HG02588 (cell line): Measurements from ENCODE around the gene SV2C.
"Not testable (repeated sequence)": the region's sequence is repeated elsewhere in the genome, so short reads cannot be mapped to it uniquely, and the experiment has no call there.

Experiments used
- ATAC-seq: cut with Tn5 transposase; IDR thresholded peaks from one replicate; pipeline ENCODE4 v1.9.1; 2021; ENCODE audit warnings: mild to moderate bottlenecking, moderate library complexity; ENCODE audit not compliant: unreplicated experiment

Gene SV2C

DNA sequence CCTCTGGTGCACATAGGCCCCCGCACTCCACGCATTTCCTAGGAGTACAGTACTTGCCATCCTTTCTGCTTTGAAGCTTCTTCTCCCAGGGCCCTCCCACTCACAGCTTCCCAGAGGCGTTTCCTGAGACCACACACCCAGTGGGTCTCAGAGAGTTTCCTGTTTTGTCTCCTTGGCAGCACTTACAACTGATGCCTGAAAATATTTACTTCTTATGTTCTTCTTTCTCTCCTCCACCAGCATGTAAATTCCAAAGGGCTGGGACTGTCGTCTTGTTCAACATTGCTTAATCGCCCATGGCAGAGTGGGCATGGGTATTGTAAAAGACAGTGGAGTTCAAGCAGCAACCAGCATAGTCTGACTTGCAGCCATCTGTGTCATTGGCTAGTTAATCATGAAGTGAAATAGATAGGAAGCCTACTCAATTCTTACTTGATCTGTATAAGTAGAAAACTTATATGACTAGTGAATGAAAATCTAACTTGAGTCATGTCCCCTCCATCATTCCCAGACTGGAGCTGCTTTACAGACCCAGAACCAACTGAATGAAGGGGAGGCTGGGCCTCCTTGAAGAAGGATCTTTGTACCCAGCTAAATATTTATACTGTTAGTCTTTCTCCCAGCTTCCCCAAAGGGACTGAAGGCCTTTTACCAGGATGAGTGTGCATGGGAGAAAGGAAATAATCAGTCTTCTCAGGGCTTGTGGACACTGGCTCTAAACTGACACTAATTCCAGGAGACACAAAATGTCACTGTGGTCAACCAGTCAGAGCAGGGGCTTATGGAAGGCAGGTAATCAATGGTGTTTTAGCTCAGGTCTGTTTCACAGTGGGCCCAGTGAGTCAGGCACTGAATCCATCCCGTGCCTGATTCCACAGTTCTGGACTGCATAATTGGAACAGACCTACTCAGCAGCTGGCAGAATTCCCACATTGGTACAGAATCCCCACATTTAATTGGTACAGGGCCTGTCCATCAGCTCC is 116.4 kb downstream of the SV2C start:
- no peak for ATAC-seq

- ATAC-seq: no peak
These were observed 119.0 kb downstream of the SV2C start for GRCh38 chr5:76202182-76202581.

GRCh38 chr5:76204191-76204590 is 121.0 kb downstream of the SV2C start:
- ATAC-seq: no peak

GRCh38 chr5:76204713-76205112 is 121.5 kb downstream of the SV2C start:
- no peak for ATAC-seq

- ATAC-seq: no peak
These were observed 123.9 kb downstream of the SV2C start for GRCh38 chr5:76207120-76207519.

DNA sequence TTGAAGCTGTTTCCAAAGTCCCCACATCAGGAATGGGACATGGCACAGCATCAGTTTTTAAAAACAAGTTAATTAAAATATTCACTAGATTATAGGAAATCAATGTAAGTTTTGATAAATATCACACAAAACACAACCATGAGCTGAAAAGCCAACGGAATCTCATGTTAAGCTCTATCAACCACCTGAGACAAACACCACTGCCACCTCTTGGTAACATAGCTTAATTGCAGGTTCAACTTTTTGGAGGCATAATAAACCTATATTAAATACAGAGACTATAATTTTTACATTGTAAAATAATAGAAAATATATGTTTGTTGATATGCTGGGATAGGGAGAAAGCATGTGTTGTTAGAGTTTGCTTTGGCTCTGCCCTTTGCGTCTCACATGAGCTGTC is 126.1 kb downstream of the SV2C start:
- no peak for ATAC-seq

GRCh38 chr5:76210946-76211345 is 127.8 kb downstream of the SV2C start:
- no peak for ATAC-seq

DNA sequence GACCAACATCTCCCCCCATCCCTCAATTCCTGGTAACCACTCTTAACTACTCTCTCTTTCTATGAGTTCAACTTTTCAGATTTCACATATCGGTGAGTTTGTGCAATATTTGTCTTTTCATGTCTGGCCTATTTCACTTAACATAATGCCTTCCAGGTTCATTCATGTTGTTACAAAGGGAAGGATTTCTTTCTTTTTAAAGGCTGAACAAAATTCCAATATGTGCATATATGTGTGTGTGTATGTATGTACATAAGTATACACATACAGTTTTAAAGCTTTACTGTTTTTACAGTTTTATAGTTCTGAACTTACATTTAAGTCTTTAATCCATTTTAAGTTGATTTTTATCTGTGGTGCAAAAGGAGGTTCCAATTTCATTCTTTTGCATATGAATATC is 130.7 kb downstream of the SV2C start:
- no peak for ATAC-seq

DNA sequence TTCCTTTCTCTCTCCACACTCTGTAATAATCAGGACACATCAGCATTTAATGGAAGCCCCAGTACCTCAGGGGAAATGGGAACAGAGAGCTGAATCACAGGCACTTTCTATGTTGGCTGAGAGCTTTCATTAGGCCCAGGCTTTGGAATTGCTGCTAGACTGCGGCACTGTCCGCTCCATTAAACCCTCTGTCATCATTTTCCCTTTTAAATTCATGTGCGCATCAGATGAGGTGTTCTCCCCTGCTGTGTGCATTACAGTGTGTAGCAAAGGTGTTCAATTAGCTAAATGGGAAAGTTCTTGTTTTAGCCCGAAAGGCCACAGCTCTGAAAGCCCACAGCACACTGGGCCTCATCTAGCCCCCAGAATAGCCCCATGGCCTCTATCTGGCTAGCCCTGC is 133.6 kb downstream of the SV2C start:
- no peak for ATAC-seq

- no peak for ATAC-seq
These were observed 136.5 kb downstream of the SV2C start for GRCh38 chr5:76219636-76220035.

- no peak for ATAC-seq
These were observed 138.1 kb downstream of the SV2C start for GRCh38 chr5:76221311-76221710.

DNA sequence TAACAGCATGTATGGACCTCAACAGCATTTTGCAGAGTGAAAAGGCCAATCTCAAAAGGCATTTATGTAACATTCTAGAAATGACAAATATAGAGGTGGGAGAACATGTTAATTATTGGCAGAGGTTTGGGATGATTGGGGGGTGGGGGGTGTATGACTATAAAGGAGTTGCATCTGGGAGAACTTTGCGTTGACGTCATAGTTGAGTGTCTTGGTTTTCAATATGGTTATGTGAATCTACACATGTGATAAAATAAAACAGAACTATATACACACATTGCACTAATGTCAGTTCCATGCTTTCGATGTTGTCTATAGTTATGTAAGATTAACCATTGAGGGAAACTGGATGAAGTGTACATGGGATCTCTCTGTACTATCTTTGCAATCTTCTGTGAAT is 139.1 kb downstream of the SV2C start:
- ATAC-seq: no peak

DNA sequence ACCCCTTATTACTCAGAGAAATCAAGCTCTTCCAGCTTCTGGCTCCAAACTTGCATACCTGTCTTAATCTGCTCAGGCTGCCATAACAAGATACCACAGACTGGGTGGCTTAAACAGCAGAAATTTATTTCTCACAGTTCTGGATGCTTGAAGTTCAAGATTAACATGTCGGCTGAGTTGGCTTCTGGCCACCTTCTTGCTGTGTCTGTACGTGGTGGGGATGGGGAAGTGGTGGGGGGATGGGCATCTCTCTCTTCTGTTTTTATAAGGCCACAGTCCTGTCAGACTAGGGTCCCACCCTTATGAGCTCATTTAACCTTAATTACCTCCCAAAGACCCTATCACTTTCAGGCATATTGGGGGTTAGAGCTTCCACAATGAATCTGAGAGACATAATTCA is 140.5 kb downstream of the SV2C start:
- ATAC-seq: no peak

GRCh38 chr5:76224898-76225297 is 141.7 kb downstream of the SV2C start:
- no peak for ATAC-seq

DNA sequence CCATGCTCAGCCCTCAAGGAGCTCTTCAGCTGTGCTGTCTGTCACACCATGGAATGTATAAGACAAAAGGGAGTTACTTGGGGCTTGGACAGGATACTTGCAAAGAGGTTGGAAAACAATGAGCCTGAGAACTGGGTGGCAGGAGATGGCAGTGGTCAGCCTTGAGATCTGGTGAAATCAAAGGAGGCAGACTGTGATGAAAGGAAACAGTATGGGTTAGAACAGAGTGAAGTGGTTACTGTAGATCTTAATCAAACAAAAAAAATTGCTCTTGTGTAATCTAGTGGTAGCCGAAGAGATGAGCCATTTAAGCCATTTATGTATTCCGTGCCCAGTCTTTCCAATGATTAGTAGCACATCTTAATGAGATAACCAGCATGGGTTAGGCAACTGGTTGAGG is 142.2 kb downstream of the SV2C start:
- ATAC-seq: no peak

DNA sequence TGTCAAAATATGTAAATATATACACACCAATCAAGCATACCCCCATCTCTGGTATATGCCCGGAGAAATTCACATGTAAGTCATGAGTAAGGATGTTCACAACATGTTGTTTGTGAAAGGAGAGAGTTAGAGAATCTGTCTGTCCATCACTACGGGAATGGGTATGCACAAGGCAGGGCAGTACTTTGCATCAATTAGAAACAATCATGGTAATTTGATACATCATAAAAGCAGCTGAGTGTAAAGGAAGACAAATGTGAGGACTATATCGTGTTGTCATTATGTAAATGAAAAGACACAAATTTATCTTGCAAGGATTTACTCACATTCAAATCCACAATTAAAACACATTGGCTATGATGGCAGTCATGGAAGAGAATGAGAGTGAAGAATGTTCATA is 146.7 kb downstream of the SV2C start:
- ATAC-seq: no peak

GRCh38 chr5:76230711-76231285 is 147.6 kb downstream of the SV2C start:
- ATAC-seq: no peak

DNA sequence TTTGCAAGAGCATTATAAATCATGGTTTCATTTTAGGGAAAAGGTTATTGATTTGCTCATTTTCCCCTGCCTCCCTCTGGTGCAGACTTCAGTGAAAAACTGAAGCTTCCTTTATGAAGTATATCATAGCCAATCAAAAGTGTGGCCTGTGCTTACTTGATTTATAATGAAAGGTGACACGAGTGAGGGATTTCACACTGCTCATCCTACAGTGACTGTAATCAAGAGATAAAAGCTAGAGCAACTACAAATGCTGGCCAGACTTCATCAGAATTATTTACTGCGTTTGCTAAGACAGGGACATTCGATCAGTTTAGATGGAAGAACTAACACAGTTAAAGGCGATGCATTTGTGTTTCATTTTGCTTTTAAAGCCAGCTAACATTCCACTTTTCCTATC is 151.5 kb downstream of the SV2C start:
- ATAC-seq: no peak

GRCh38 chr5:76236684-76237083 is 153.5 kb downstream of the SV2C start:
- no peak for ATAC-seq

GRCh38 chr5:76240336-76240735 is 157.2 kb downstream of the SV2C start:
- no peak for ATAC-seq

- not testable (repeated sequence) for ATAC-seq
These were observed 159.0 kb downstream of the SV2C start for GRCh38 chr5:76242155-76242554.

DNA sequence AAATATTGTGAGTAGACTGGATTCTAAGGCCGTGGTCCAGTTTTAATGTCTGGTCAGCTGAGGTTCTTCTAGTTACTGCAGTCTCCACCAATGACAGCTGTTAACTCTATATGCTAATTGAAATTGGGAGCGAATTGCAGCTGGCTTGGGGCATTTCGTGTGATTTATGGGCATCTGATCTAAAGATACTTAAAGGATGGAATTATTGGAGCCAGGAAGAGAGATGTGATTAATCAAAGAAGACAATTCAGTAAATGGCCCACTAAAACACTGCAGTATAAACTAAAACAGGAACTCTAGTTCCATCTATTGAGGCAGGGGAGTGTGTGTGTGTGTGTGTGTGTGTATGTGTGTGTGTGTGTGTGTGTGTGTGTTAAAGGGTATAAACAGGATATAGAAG is 162.4 kb downstream of the SV2C start:
- no peak for ATAC-seq
